Astrocyte (in vitro differentiated cells and primary cell): ENCODE data around the gene PDE6B. TPM values are rescaled to one million over a fixed set of nuclear protein-coding genes. Genes with fewer than 3 reads are reported as not detected.

Experiments used
- DNase-seq: peaks from one replicate; pipeline ENCODE4 v3.0.0-alpha.2; 2010; ENCODE audit warnings: low read depth
- FAIRE-seq: peaks from 2 replicates; lab custom pipeline; 2011; peaks lifted over from hg19 to GRCh38; lab: Jason Lieb, UNC
- H2AFZ ChIP-seq: 2 replicates; pipeline ENCODE4 v1.6.0; 2012; ENCODE audit warnings: low read depth, low read length, inconsistent platforms
- H3K27ac ChIP-seq: 2 replicates; pipeline ENCODE4 v1.5.1; 2011; ENCODE audit warnings: low read depth, low read length, inconsistent platforms
- H3K27me3 ChIP-seq: 2 replicates; pipeline ENCODE4 v1.6.0; 2011; ENCODE audit warnings: low read length, inconsistent platforms; ENCODE audit not compliant: insufficient read depth
- H3K36me3 ChIP-seq: 2 replicates; pipeline ENCODE4 v1.5.1; 2011; ENCODE audit warnings: low read length, inconsistent platforms; ENCODE audit not compliant: insufficient read depth
- H3K4me1 ChIP-seq: 2 replicates; pipeline ENCODE4 v1.5.1; 2011; ENCODE audit warnings: low read length, inconsistent platforms; ENCODE audit not compliant: insufficient read depth
- H3K4me2 ChIP-seq: 2 replicates; pipeline ENCODE4 v1.6.0; 2012; ENCODE audit warnings: low read length, inconsistent platforms
- H3K4me3 ChIP-seq: 2 replicates; pipeline ENCODE4 v1.5.1; 2011; ENCODE audit warnings: low read depth, mild to moderate bottlenecking, low read length, inconsistent platforms; ENCODE audit not compliant: insufficient read depth
- H3K79me2 ChIP-seq: 2 replicates; pipeline ENCODE4 v1.6.0; 2012; ENCODE audit warnings: mild to moderate bottlenecking, low read length, inconsistent platforms; ENCODE audit not compliant: insufficient read depth
- H3K9ac ChIP-seq: 2 replicates; pipeline ENCODE4 v1.6.0; 2012; ENCODE audit warnings: mild to moderate bottlenecking, low read length, inconsistent platforms
- H3K9me3 ChIP-seq: 2 replicates; pipeline ENCODE4 v1.5.1; 2012; ENCODE audit warnings: low read depth, mild to moderate bottlenecking, low read length, inconsistent platforms; ENCODE audit not compliant: insufficient read depth
- H4K20me1 ChIP-seq: 2 replicates; pipeline ENCODE4 v1.6.0; 2012; ENCODE audit warnings: low read length, inconsistent platforms; ENCODE audit not compliant: insufficient read depth
- H3K27ac Mint-ChIP-seq: one replicate; pipeline ENCODE4 v1.8.0; 2021; ENCODE audit warnings: mild to moderate bottlenecking, mixed read lengths; ENCODE audit not compliant: unreplicated experiment
- H3K27me3 Mint-ChIP-seq: one replicate; pipeline ENCODE4 v1.8.0; 2021; ENCODE audit warnings: low read depth, mixed read lengths; ENCODE audit not compliant: unreplicated experiment
- H3K36me3 Mint-ChIP-seq: one replicate; pipeline ENCODE4 v1.8.0; 2021; ENCODE audit warnings: low read depth, mixed read lengths; ENCODE audit not compliant: unreplicated experiment
- H3K4me1 Mint-ChIP-seq: one replicate; pipeline ENCODE4 v1.8.0; 2021; ENCODE audit warnings: low read depth, mixed read lengths; ENCODE audit not compliant: unreplicated experiment
- H3K4me3 Mint-ChIP-seq: one replicate; pipeline ENCODE4 v1.8.0; 2021; ENCODE audit warnings: mild to moderate bottlenecking, moderate library complexity, mixed read lengths; ENCODE audit not compliant: unreplicated experiment
- H3K9me3 Mint-ChIP-seq: one replicate; pipeline ENCODE4 v1.8.0; 2021; ENCODE audit warnings: mild to moderate bottlenecking, mixed read lengths; ENCODE audit not compliant: unreplicated experiment
- CTCF ChIP-seq: IDR thresholded peaks from 2 replicates; pipeline ENCODE4 v1.5.1; 2011; ENCODE audit warnings: low read depth, mild to moderate bottlenecking, inconsistent platforms, low read length, moderate library complexity; ENCODE audit not compliant: insufficient read depth
- EZH2 ChIP-seq: IDR thresholded peaks from 2 replicates; pipeline ENCODE4 v1.6.1; 2012; ENCODE audit warnings: mild to moderate bottlenecking, low read length, inconsistent platforms; ENCODE audit not compliant: insufficient read depth
- total RNA-seq: library from RNA; stranded (reverse); gene quantifications from 2 replicates; pipeline ENCODE4 v1.2.1, GENCODE V29; 2021

Gene PDE6B
- total RNA-seq, 1 donor from 2014 or later, result 2.8 TPM

- no peak overlapping the region for H3K4me3 Mint-ChIP-seq
These were observed 22.1 kb downstream of the PDE6B start for GRCh38 chr4:647481-647880.

GRCh38 chr4:648579-649292 is 23.4 kb downstream of the PDE6B start:
- Histone ChIP-seq H4K20me1 (no peaks in the 10 kb centered on the region), H3K4me3 (no peak overlapping the region), H3K9ac (no peak overlapping the region), H3K27ac (no peak overlapping the region), H3K36me3 (no peaks in the 10 kb centered on the region), H3K9me3 (no peaks in the 10 kb centered on the region), H3K4me1 (no peaks in the 10 kb centered on the region), H3K4me2 (no peak overlapping the region), H3K79me2 (no peaks in the 10 kb centered on the region), H2AFZ (no peak overlapping the region), H3K27me3 (peaks cover 4% of the 10 kb centered on the region)
- FAIRE-seq, result no peak
- Mint-ChIP-seq H3K36me3 (peaks cover 2% of the 10 kb centered on the region), H3K4me3 (no peak overlapping the region), H3K4me1 (no peaks in the 10 kb centered on the region), H3K9me3 (peaks cover 3% of the 10 kb centered on the region), H3K27me3 (peaks cover 19% of the 10 kb centered on the region), H3K27ac (no peak overlapping the region)
- no peak for TF ChIP-seq CTCF
- TF ChIP-seq EZH2, result no peak
- no peak for DNase-seq

More at GRCh38 chr4:647481-647880, 22.1 kb downstream of the PDE6B start:
- Histone ChIP-seq H3K27me3 (peaks cover 4% of the 10 kb centered on the region), H3K27ac (no peak overlapping the region), H4K20me1 (no peaks in the 10 kb centered on the region), H3K4me2 (no peak overlapping the region), H3K4me3 (no peak overlapping the region), H3K9ac (no peak overlapping the region), H3K4me1 (no peaks in the 10 kb centered on the region), H2AFZ (no peak overlapping the region), H3K79me2 (no peaks in the 10 kb centered on the region), H3K36me3 (no peaks in the 10 kb centered on the region), H3K9me3 (no peaks in the 10 kb centered on the region)
- Mint-ChIP-seq H3K27ac (no peak overlapping the region), H3K9me3 (no peaks in the 10 kb centered on the region), H3K27me3 (peaks cover 17% of the 10 kb centered on the region), H3K36me3 (peaks cover 2% of the 10 kb centered on the region), H3K4me1 (no peaks in the 10 kb centered on the region)
- FAIRE-seq, result no peak
- TF ChIP-seq EZH2 (no peak), CTCF (no peak)
- DNase-seq, result no peak

- Mint-ChIP-seq H3K27me3 (peaks cover 19% of the 10 kb centered on the region), H3K4me3 (no peak overlapping the region), H3K27ac (no peak overlapping the region), H3K9me3 (peaks cover 3% of the 10 kb centered on the region), H3K36me3 (peaks cover 2% of the 10 kb centered on the region), H3K4me1 (no peaks in the 10 kb centered on the region)
- Histone ChIP-seq H3K27me3 (peaks cover 4% of the 10 kb centered on the region), H3K36me3 (no peaks in the 10 kb centered on the region), H4K20me1 (no peaks in the 10 kb centered on the region), H3K9ac (no peak overlapping the region), H3K4me1 (no peaks in the 10 kb centered on the region), H2AFZ (no peak overlapping the region), H3K9me3 (no peaks in the 10 kb centered on the region), H3K4me3 (no peak overlapping the region), H3K79me2 (no peaks in the 10 kb centered on the region), H3K4me2 (no peak overlapping the region), H3K27ac (no peak overlapping the region)
- FAIRE-seq (no peak), DNase-seq (no peak)
- TF ChIP-seq EZH2 (no peak), CTCF (no peak)
These were observed 23.9 kb downstream of the PDE6B start for GRCh38 chr4:649293-649625.
